ENCODE measurements around the gene SPO11.

DNA sequence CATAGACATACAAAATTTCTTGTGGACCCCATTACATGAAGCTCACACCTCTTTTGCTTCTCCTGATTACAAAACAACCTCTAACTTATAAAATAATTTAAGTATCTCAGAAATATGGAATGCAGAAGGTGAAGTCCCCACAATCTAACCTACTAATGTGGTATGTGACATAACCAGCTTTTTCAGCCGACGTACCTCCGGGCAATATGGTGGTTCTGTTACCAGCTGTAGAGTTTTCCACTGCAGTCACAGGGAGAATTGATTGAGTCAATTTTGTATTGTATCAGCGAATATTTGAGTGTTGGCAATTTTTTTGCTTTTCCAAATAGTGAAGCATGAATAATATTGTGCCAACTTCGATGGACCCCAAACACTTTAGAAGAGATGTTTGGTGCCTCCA, 15.7 kb upstream of the SPO11 start:
- TF ChIP-seq CTCF (conservative IDR thresholded peaks at IDR 0.05) (no peak), EZH2 (IDR thresholded peaks at IDR 0.05; ENCODE audit: low read depth) (no peak)
